Neuronal stem cell (in vitro differentiated cells): ENCODE data around the gene TAOK3.

ENCODE experiments used
- DNase-seq: peaks from one replicate; pipeline ENCODE4 v3.0.0-alpha.2; 2013; ENCODE audit warnings: low spot score
- H2AFZ ChIP-seq: one replicate; pipeline ENCODE4 v1.6.1; 2013; ENCODE audit warnings: mild to moderate bottlenecking, low read length, inconsistent platforms
- H2AK5ac ChIP-seq: 2 replicates; pipeline ENCODE4 v1.6.1; 2013; ENCODE audit warnings: low read depth, mild to moderate bottlenecking, inconsistent platforms, low read length, moderate library complexity, mixed read lengths
- H2BK120ac ChIP-seq: 2 replicates; pipeline ENCODE4 v1.6.1; 2013; ENCODE audit warnings: low read depth, mild to moderate bottlenecking, inconsistent platforms, low read length, moderate library complexity, mixed read lengths
- H2BK12ac ChIP-seq: one replicate; pipeline ENCODE4 v1.6.1; 2013; ENCODE audit warnings: low read length, inconsistent platforms
- H2BK15ac ChIP-seq: 2 replicates; pipeline ENCODE4 v1.6.1; 2013; ENCODE audit warnings: mild to moderate bottlenecking, low read length, inconsistent platforms, mixed read lengths
- H2BK5ac ChIP-seq: one replicate; pipeline ENCODE4 v1.6.1; 2013; ENCODE audit warnings: inconsistent platforms, mild to moderate bottlenecking, low read length, moderate library complexity
- H3K14ac ChIP-seq: one replicate; pipeline ENCODE4 v1.6.1; 2013; ENCODE audit warnings: low read length, inconsistent platforms
- H3K18ac ChIP-seq: 2 replicates; pipeline ENCODE4 v1.6.1; 2013; ENCODE audit warnings: low read length, inconsistent platforms
- H3K23ac ChIP-seq: 2 replicates; pipeline ENCODE4 v1.6.1; 2013; ENCODE audit warnings: low read depth, mild to moderate bottlenecking, mixed read lengths, low read length, inconsistent platforms; ENCODE audit not compliant: poor library complexity
- H3K27ac ChIP-seq: replicated peaks from 3 replicates; pipeline ENCODE4 v1.5.1; 2013; ENCODE audit warnings: low read length, inconsistent platforms
- H3K27me3 ChIP-seq, 3 experiments: 2 replicates each; pipeline ENCODE4 v1.6.1; 2013; ENCODE audit warnings: low read length in 3 of 3, mild to moderate bottlenecking in 2 of 3, inconsistent platforms in 1 of 3, low read depth in 1 of 3, mixed read lengths in 1 of 3, moderate library complexity in 1 of 3; ENCODE audit not compliant: control insufficient read depth in 3 of 3, insufficient read depth in 3 of 3
- H3K36me3 ChIP-seq, 2 donors: replicated peaks in 1 of 2; 2 replicates each; pipeline ENCODE4 v1.6.1; 2013; ENCODE audit warnings: low read length in 2 of 2; ENCODE audit not compliant: control insufficient read depth in 2 of 2, insufficient read depth in 2 of 2
- H3K4ac ChIP-seq: 2 replicates; pipeline ENCODE4 v1.6.1; 2013; ENCODE audit warnings: inconsistent platforms, mild to moderate bottlenecking, low read length, moderate library complexity
- H3K4me1 ChIP-seq, 2 donors: 1 replicate in 1 of 2; 2 replicates in 1 of 2; pipeline ENCODE4 v1.6.1; 2013; ENCODE audit warnings: low read length in 2 of 2, low read depth in 1 of 2; ENCODE audit not compliant: control insufficient read depth in 2 of 2, insufficient read depth in 1 of 2
- H3K4me2 ChIP-seq: one replicate; pipeline ENCODE4 v1.6.1; 2013; ENCODE audit warnings: mild to moderate bottlenecking, low read length, inconsistent platforms; ENCODE audit not compliant: insufficient read depth, poor library complexity, severe bottlenecking
- H3K4me3 ChIP-seq, 2 donors: 2 replicates each; pipeline ENCODE4 v1.5.1; 2013; ENCODE audit warnings: low read length in 2 of 2, mild to moderate bottlenecking in 2 of 2, inconsistent platforms in 1 of 2, moderate library complexity in 1 of 2
- H3K79me1 ChIP-seq: one replicate; pipeline ENCODE4 v1.6.1; 2013; ENCODE audit warnings: low read depth, mild to moderate bottlenecking, inconsistent platforms, low read length, moderate library complexity
- H3K9ac ChIP-seq: one replicate; pipeline ENCODE4 v1.6.1; 2013; ENCODE audit warnings: mild to moderate bottlenecking, low read depth, low read length, inconsistent platforms; ENCODE audit not compliant: poor library complexity
- H3K9me3 ChIP-seq, 2 donors: replicated peaks in 1 of 2; 2 replicates each; pipeline versions ENCODE3 to v1.6.1; 2013; ENCODE audit warnings: low read length in 2 of 2, mild to moderate bottlenecking in 2 of 2, inconsistent platforms in 1 of 2, low read depth in 1 of 2, mixed read lengths in 1 of 2, moderate library complexity in 1 of 2; ENCODE audit not compliant: control insufficient read depth in 2 of 2, insufficient read depth in 1 of 2
- H4K8ac ChIP-seq: one replicate; pipeline ENCODE4 v1.6.1; 2013; ENCODE audit warnings: low read depth, mild to moderate bottlenecking, inconsistent platforms, low read length, moderate library complexity
- H4K91ac ChIP-seq: one replicate; pipeline ENCODE4 v1.6.1; 2013; ENCODE audit warnings: low read length, low read depth, mild to moderate bottlenecking, inconsistent platforms; ENCODE audit not compliant: poor library complexity
- WGBS, 2 donors: extraction: QIAGEN DNeasy Blood & Tissue Kit; methylation state at CpG; one replicate each; pipeline ENCODE4 v1.1.7; 2013; ENCODE audit warnings: missing lambda C conversion rate in 2 of 2, mixed read lengths in 1 of 2; ENCODE audit not compliant: insufficient read length in 2 of 2, insufficient replicate concordance in 1 of 2; ENCODE audit errors: extremely low coverage in 2 of 2; 5-methylcytosine and 5-hydroxymethylcytosine counted together

TAOK3 gene

GRCh38 chr12:118398940-118399339, 26.2 kb upstream of the TAOK3 start:
- no peak overlapping the region for H3K27ac ChIP-seq
- H2BK15ac ChIP-seq, result no peak overlapping the region
- H2BK120ac ChIP-seq, result no peak overlapping the region
- no peak overlapping the region for H3K4ac ChIP-seq
- H3K79me1 ChIP-seq, result no peaks in the 10 kb centered on the region
- H2BK5ac ChIP-seq, result no peak overlapping the region
- no peaks in the 10 kb centered on the region for H3K4me1 ChIP-seq
- H4K91ac ChIP-seq, result no peak overlapping the region
- no peak for DNase-seq
- no peak overlapping the region for H3K9ac ChIP-seq
- H3K4me2 ChIP-seq, result no peak overlapping the region
- H3K14ac ChIP-seq, result no peak overlapping the region
- no peak overlapping the region for H3K18ac ChIP-seq
- no peak overlapping the region for H2BK12ac ChIP-seq
- no peak overlapping the region for H4K8ac ChIP-seq
- no peak overlapping the region for H3K4me3 ChIP-seq
- no peak overlapping the region for H2AFZ ChIP-seq
- H3K36me3 ChIP-seq, result peaks cover 32 to 98% of the 10 kb centered on the region in 2 donors
- no peaks in the 10 kb centered on the region for H3K9me3 ChIP-seq
- no peaks in the 10 kb centered on the region for H3K27me3 ChIP-seq
- no peak overlapping the region for H2AK5ac ChIP-seq
- no peak overlapping the region for H3K23ac ChIP-seq
- WGBS, 2 donors, result no CpG with 5 or more reads among the region's 5 CpGs

GRCh38 chr12:118398524-118398923, 25.8 kb upstream of the TAOK3 start:
- no peak overlapping the region for H2BK5ac ChIP-seq
- H2BK120ac ChIP-seq, result no peak overlapping the region
- no peaks in the 10 kb centered on the region for H3K79me1 ChIP-seq
- no CpG with 5 or more reads among the region's 2 CpGs for WGBS, 2 donors
- H2BK12ac ChIP-seq, result no peak overlapping the region
- no peak for DNase-seq
- no peak overlapping the region for H4K8ac ChIP-seq
- no peak overlapping the region for H4K91ac ChIP-seq
- H3K4me3 ChIP-seq, result no peak overlapping the region
- H3K9me3 ChIP-seq, result no peaks in the 10 kb centered on the region
- H3K14ac ChIP-seq, result no peak overlapping the region
- no peak overlapping the region for H3K27ac ChIP-seq
- H2BK15ac ChIP-seq, result no peak overlapping the region
- no peak overlapping the region for H3K4me2 ChIP-seq
- H3K23ac ChIP-seq, result no peak overlapping the region
- no peaks in the 10 kb centered on the region for H3K4me1 ChIP-seq
- no peak overlapping the region for H3K18ac ChIP-seq
- H3K9ac ChIP-seq, result no peak overlapping the region
- no peak overlapping the region for H3K4ac ChIP-seq
- no peak overlapping the region for H2AK5ac ChIP-seq
- H3K36me3 ChIP-seq, result peaks cover 32 to 96% of the 10 kb centered on the region in 2 donors
- H3K27me3 ChIP-seq, result no peaks in the 10 kb centered on the region
- no peak overlapping the region for H2AFZ ChIP-seq

- no peaks in the 10 kb centered on the region for H3K4me1 ChIP-seq
- H2BK5ac ChIP-seq, result no peak overlapping the region
- no peak overlapping the region for H2AK5ac ChIP-seq
- no peaks in the 10 kb centered on the region for H3K9me3 ChIP-seq
- H3K27me3 ChIP-seq, result no peaks in the 10 kb centered on the region
- peaks cover 29 to 95% of the 10 kb centered on the region in 2 donors for H3K36me3 ChIP-seq
- no peak overlapping the region for H3K4ac ChIP-seq
- no peak overlapping the region for H3K4me2 ChIP-seq
- no CpG with 5 or more reads among the region's 10 CpGs for WGBS, 2 donors
- no peak overlapping the region for H2BK12ac ChIP-seq
- H3K23ac ChIP-seq, result no peak overlapping the region
- no peaks in the 10 kb centered on the region for H3K79me1 ChIP-seq
- no peak overlapping the region for H3K4me3 ChIP-seq
- H2BK120ac ChIP-seq, result no peak overlapping the region
- no peak overlapping the region for H2AFZ ChIP-seq
- H4K8ac ChIP-seq, result no peak overlapping the region
- no peak overlapping the region for H3K9ac ChIP-seq
- H3K18ac ChIP-seq, result no peak overlapping the region
- H4K91ac ChIP-seq, result no peak overlapping the region
- no peak overlapping the region for H2BK15ac ChIP-seq
- no peak for DNase-seq
- H3K27ac ChIP-seq, result no peak overlapping the region
- no peak overlapping the region for H3K14ac ChIP-seq
Measured at GRCh38 chr12:118397708-118398440, 25.2 kb upstream of the TAOK3 start.

- H3K27me3 ChIP-seq, result no peaks in the 10 kb centered on the region
- no peak overlapping the region for H3K27ac ChIP-seq
- H4K91ac ChIP-seq, result no peak overlapping the region
- H3K23ac ChIP-seq, result no peak overlapping the region
- H3K36me3 ChIP-seq, result peaks cover 44 to 93% of the 10 kb centered on the region in 2 donors
- no peak overlapping the region for H4K8ac ChIP-seq
- no peak overlapping the region for H2BK5ac ChIP-seq
- H3K18ac ChIP-seq, result no peak overlapping the region
- H3K4ac ChIP-seq, result no peak overlapping the region
- no CpG with 5 or more reads among the region's 1 CpG for WGBS, 2 donors
- H3K79me1 ChIP-seq, result no peaks in the 10 kb centered on the region
- H3K4me2 ChIP-seq, result no peak overlapping the region
- no peak overlapping the region for H2AK5ac ChIP-seq
- no peak overlapping the region for H3K4me3 ChIP-seq
- H3K9me3 ChIP-seq, result no peaks in the 10 kb centered on the region
- no peak overlapping the region for H2BK120ac ChIP-seq
- no peak overlapping the region for H2BK15ac ChIP-seq
- no peak overlapping the region for H2AFZ ChIP-seq
- no peak for DNase-seq
- H3K9ac ChIP-seq, result no peak overlapping the region
- H3K4me1 ChIP-seq, result no peaks in the 10 kb centered on the region
- H3K14ac ChIP-seq, result no peak overlapping the region
- no peak overlapping the region for H2BK12ac ChIP-seq
Measured at GRCh38 chr12:118391836-118392235, 19.1 kb upstream of the TAOK3 start.
